Erythroblast (primary cell): Measurements from ENCODE around the gene KDM4C.

Experiments used
- GATA1 ChIP-seq: IDR thresholded peaks from 2 replicates; pipeline ENCODE4 v1.6.1; 2011; ENCODE audit warnings: low read depth, mild to moderate bottlenecking, control low read depth, low read length, moderate library complexity
- POLR2A ChIP-seq: IDR thresholded peaks from 2 replicates; pipeline ENCODE4 v1.6.1; 2011; ENCODE audit warnings: mild to moderate bottlenecking, low read length

GRCh38 chr9:7178729-7179128 is 421.0 kb downstream of the KDM4C start:
- TF ChIP-seq POLR2A: no peak
- TF ChIP-seq GATA1: no peak
